WERI-Rb-1 (cell line): ENCODE results near the gene SEPHS2.
A peak's percentile ranks its signal among the peaks of the same experiment; 100 is the strongest.

Source experiments
- DNase-seq: peaks from one replicate; pipeline ENCODE4 v3.0.0-alpha.2; 2020
- H3K27ac ChIP-seq: fragments of 250-450 bp; sonication (Bioruptor Pico); 2 replicates; pipeline ENCODE4 v1.5.1; 2020; ENCODE audit warnings: mild to moderate bottlenecking, moderate library complexity
- H3K27me3 ChIP-seq: fragments of 250-450 bp; sonication (Bioruptor Pico); 2 replicates; pipeline ENCODE4 v1.5.1; 2021; ENCODE audit warnings: mild to moderate bottlenecking, low read depth, moderate library complexity; ENCODE audit not compliant: insufficient read depth, severe bottlenecking
- H3K36me3 ChIP-seq: fragments of 250-450 bp; sonication (Bioruptor Pico); 2 replicates; pipeline ENCODE4 v1.5.1; 2020; ENCODE audit warnings: mild to moderate bottlenecking, moderate library complexity
- H3K4me3 ChIP-seq: 2 replicates; pipeline ENCODE4 v1.5.1; 2011; ENCODE audit warnings: low read depth, mild to moderate bottlenecking, control low read depth, low read length
- H3K9me3 ChIP-seq: fragments of 250-450 bp; sonication (Bioruptor Pico); 2 replicates; pipeline ENCODE4 v1.5.1; 2021; ENCODE audit warnings: mild to moderate bottlenecking, moderate library complexity; ENCODE audit not compliant: severe bottlenecking
- CTCF ChIP-seq: IDR thresholded peaks from 2 replicates; pipeline ENCODE4 v1.5.1; 2011; ENCODE audit warnings: low read depth, mild to moderate bottlenecking, control low read depth, inconsistent platforms, low read length

The SEPHS2 gene

GRCh38 chr16:30417529-30418349, 27.9 kb downstream of the SEPHS2 start:
- no peaks in the 10 kb centered on the region for H3K9me3 ChIP-seq
- H3K4me3 ChIP-seq, result peak overlapping the region; percentile 44
- peaks cover 41% of the 10 kb centered on the region for H3K36me3 ChIP-seq
- DNase-seq, result peak; percentile 91
- TF ChIP-seq CTCF, result no peak
- peak overlapping the region; percentile 70 for H3K27ac ChIP-seq
- H3K27me3 ChIP-seq, result no peaks in the 10 kb centered on the region

GRCh38 chr16:30416624-30417528, 28.8 kb downstream of the SEPHS2 start:
- no peak overlapping the region; the same call in 1 of the 2 replicates for H3K27ac ChIP-seq
- H3K9me3 ChIP-seq, result no peaks in the 10 kb centered on the region
- no peaks in the 10 kb centered on the region for H3K27me3 ChIP-seq
- TF ChIP-seq CTCF, result no peak
- H3K4me3 ChIP-seq, result peak overlapping the region; percentile 44
- DNase-seq, result no peak
- peaks cover 40% of the 10 kb centered on the region for H3K36me3 ChIP-seq

GRCh38 chr16:30416047-30416603, 29.5 kb downstream of the SEPHS2 start:
- H3K27ac ChIP-seq, result no peak overlapping the region
- no peak for DNase-seq
- H3K9me3 ChIP-seq, result no peaks in the 10 kb centered on the region
- no peak for TF ChIP-seq CTCF
- H3K27me3 ChIP-seq, result no peaks in the 10 kb centered on the region
- H3K36me3 ChIP-seq, result peaks cover 40% of the 10 kb centered on the region
- H3K4me3 ChIP-seq, result no peak overlapping the region

- Histone ChIP-seq H3K4me3 (no peak overlapping the region), H3K27ac (no peak overlapping the region), H3K36me3 (peaks cover 48% of the 10 kb centered on the region), H3K9me3 (no peaks in the 10 kb centered on the region), H3K27me3 (no peaks in the 10 kb centered on the region)
- no peak for DNase-seq
- TF ChIP-seq CTCF, result no peak
Observed at GRCh38 chr16:30414159-30414558, 31.5 kb downstream of the SEPHS2 start.

GRCh38 chr16:30413112-30413806, 32.4 kb downstream of the SEPHS2 start:
- DNase-seq, result no peak
- H3K27me3 ChIP-seq, result no peaks in the 10 kb centered on the region
- H3K9me3 ChIP-seq, result no peaks in the 10 kb centered on the region
- no peak overlapping the region for H3K27ac ChIP-seq
- H3K4me3 ChIP-seq, result no peak overlapping the region
- H3K36me3 ChIP-seq, result peaks cover 42% of the 10 kb centered on the region
- no peak for TF ChIP-seq CTCF
